Testis (tissue), 2 donors: Measurements from ENCODE around the gene SLC25A1.

ENCODE experiments used
- POLR2A ChIP-seq: fragments of 450-650 bp; IDR thresholded peaks from one replicate; pipeline ENCODE4 v1.6.1; 2017; ENCODE audit warnings: antibody characterized with exemption, mild to moderate bottlenecking, moderate library complexity
- TF ChIP-seq, protein P1 (sequence below), 3 experiments: fragments of 450-650 bp in 2 of 3; fragments of 200-600 bp in 1 of 3; sonication (generic) in 1 of 3; IDR thresholded peaks; one replicate each; pipeline ENCODE4 v1.5.1; 2016 to 2019; ENCODE audit warnings: antibody characterized with exemption in 3 of 3, mild to moderate bottlenecking in 2 of 3, moderate library complexity in 1 of 3

DNA sequence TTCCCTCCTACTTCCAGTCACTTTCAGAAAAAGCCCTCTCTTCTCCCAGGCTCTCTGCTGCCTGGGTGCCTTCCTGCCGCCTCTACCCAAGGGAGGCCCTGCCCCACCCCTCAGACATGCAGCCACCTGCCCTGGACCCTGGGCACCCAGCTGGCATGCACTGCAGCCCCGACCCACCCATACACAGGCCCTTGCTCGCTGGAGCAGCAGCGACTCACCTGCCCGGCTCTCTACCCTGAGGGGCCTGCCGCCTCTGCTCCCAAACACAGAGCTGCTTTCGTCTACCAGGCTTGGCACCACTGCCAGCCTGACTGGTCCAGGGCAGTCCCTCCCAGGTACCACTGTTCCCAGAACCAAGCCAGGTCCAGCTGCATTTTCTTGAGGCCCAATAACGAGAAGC lies 48.7 kb downstream of the SLC25A1 start:
- TF ChIP-seq, protein P1, sequence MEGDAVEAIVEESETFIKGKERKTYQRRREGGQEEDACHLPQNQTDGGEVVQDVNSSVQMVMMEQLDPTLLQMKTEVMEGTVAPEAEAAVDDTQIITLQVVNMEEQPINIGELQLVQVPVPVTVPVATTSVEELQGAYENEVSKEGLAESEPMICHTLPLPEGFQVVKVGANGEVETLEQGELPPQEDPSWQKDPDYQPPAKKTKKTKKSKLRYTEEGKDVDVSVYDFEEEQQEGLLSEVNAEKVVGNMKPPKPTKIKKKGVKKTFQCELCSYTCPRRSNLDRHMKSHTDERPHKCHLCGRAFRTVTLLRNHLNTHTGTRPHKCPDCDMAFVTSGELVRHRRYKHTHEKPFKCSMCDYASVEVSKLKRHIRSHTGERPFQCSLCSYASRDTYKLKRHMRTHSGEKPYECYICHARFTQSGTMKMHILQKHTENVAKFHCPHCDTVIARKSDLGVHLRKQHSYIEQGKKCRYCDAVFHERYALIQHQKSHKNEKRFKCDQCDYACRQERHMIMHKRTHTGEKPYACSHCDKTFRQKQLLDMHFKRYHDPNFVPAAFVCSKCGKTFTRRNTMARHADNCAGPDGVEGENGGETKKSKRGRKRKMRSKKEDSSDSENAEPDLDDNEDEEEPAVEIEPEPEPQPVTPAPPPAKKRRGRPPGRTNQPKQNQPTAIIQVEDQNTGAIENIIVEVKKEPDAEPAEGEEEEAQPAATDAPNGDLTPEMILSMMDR (IDR thresholded peaks at IDR 0.05) = no peak
- TF ChIP-seq POLR2A = no peak
